ENCODE data around the gene PSD2. TPM values are rescaled to one million over a fixed set of nuclear protein-coding genes. Genes with fewer than 3 reads are reported as not detected.
A peak's percentile ranks its signal among the peaks of the same experiment; 100 is the strongest.

The PSD2 gene
- total RNA-seq, 1 experiment from 2014 or later, result 0.79 TPM

- H3K4me2 ChIP-seq (ENCODE audit: low read length), result peak overlapping the region; percentile 85; the same call in 1 of the 2 replicates
- intact Hi-C loops (cut with micrococcal nuclease), result loop anchor here (10.0 kb wide), 2 partner anchors 212 to 308 kb away; no protein-coding TSS in a partner anchor
These were observed 51.5 kb downstream of the PSD2 start for GRCh38 chr5:139847091-139847490.

DNA sequence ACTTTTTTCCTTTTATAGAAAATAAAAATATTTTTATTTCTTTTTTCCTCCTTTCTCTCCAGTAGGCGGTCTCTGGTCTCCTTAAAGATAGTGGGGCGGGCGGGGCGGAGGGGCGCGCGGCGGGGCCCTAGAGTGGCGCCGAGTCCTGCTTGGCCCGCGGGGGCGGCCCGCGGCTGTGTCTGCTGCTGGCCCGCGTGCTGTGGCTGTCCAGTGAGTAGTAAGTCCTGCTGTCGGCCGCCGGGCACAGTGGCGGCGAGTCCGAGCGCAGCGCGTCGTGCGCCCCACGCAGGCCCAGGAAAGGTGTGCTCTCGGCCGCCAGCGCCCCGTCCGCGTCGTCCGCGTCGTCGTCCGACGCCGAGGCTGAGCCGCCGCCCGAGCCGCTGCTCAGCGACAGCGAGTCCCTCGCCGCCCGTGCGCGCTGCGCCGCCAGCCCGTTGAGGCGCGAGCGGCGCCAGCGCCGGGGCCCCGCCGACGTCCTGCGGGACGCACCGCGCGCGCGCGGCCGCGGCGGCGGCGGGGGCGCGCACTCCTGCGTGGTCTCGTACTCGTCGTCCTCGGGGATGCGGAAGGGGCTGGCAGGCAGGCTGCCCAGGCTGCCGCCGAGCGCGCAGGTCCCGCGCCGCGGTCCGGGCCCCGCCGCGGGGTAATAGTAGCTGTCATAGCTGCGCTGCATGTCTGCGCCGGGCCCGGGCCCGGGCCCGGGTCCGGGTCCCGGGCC is 52.3 kb downstream of the PSD2 start:
- no peaks in the 10 kb centered on the region for H3K36me3 ChIP-seq (ENCODE audit: control insufficient read depth in 1 of 2, insufficient read depth in 2 of 2, low read length in 2 of 2)
- peak overlapping the region; percentile 85 for H3K4me2 ChIP-seq (ENCODE audit: low read length)
- H3K9ac ChIP-seq (ENCODE audit: low read length), result peak overlapping the region; percentile 57
- DNase-seq (ENCODE audit: low read depth, low spot score), result no peak
- no peaks in the 10 kb centered on the region for H4K20me1 ChIP-seq (ENCODE audit: insufficient read depth)
- peak overlapping the region; percentile 26 to 56 for H3K4me3 ChIP-seq (replicated peaks in 1 of 2; ENCODE audit: low read depth in 1 of 2, low read length in 2 of 2)
- no peaks in the 10 kb centered on the region for H3K9me3 ChIP-seq (ENCODE audit: control insufficient read depth in 1 of 2, insufficient read depth in 1 of 2, low read depth in 1 of 2, low read length in 2 of 2)
- H3K9me2 ChIP-seq (ENCODE audit: insufficient read depth), result no peaks in the 10 kb centered on the region
- intact Hi-C loops (cut with micrococcal nuclease), result loop anchor here (10.0 kb wide), 2 partner anchors 213 to 307 kb away; no protein-coding TSS in a partner anchor
- ChIA-PET RAD21 (ENCODE audit: low non-redundant PET in 1 of 2, low total read pairs in 2 of 2, uncharacterized antibody in 2 of 2, unreplicated experiment in 2 of 2) (no interaction called here), POLR2A (no interaction called here), CTCF (interaction anchor here (1.3 to 1.4 kb wide), 3 partner anchors 61 to 121 kb away, joined by 7 to 18 read pairs (median 10); no protein-coding TSS in a partner anchor)
- no peaks in the 10 kb centered on the region for H3K79me2 ChIP-seq (ENCODE audit: insufficient read depth, low read length)
- H3K4me1 ChIP-seq (ENCODE audit: control insufficient read depth in 1 of 2, insufficient read depth in 2 of 2, low read length in 2 of 2), result peaks cover 0 to 21% of the 10 kb centered on the region in 2 experiments; a peak in 2 of 4 replicates
- BruUV-seq (replicated peaks), result no TSS peak
- H3K27me3 ChIP-seq (ENCODE audit: insufficient read depth, low read length), result no peaks in the 10 kb centered on the region
- H3K27ac ChIP-seq (ENCODE audit: low read depth, low read length), result peak overlapping the region; percentile 16; the same call in 1 of the 2 replicates
- no peak overlapping the region for H2AFZ ChIP-seq (ENCODE audit: low read depth, low read length, poor library complexity, severe bottlenecking)
- ATAC-seq, result peak; percentile 85
- TF ChIP-seq EGR1 (IDR thresholded peaks at IDR 0.05; ENCODE audit: low read depth) (no peak), TCF7L2 (IDR thresholded peaks at IDR 0.05; ENCODE audit: borderline replicate concordance, extremely low read depth, insufficient read depth, insufficient read length) (no peak), CBX3 (IDR thresholded peaks at IDR 0.05; ENCODE audit: low read depth) (no peak), ZNF274 (IDR thresholded peaks at IDR 0.05; ENCODE audit: low read depth, low read length) (no peak), JUND (IDR thresholded peaks at IDR 0.05) (no peak), FOSL1 (IDR thresholded peaks at IDR 0.05; ENCODE audit: low read depth) (no peak), POLR2AphosphoS5 (IDR thresholded peaks at IDR 0.05; ENCODE audit: low read depth, low read length) (peak; percentile 71), YY1 (IDR thresholded peaks at IDR 0.05; ENCODE audit: extremely low read depth, insufficient replicate concordance, low read depth, low read length) (no peak)
- TF ChIP-seq, protein P1, sequence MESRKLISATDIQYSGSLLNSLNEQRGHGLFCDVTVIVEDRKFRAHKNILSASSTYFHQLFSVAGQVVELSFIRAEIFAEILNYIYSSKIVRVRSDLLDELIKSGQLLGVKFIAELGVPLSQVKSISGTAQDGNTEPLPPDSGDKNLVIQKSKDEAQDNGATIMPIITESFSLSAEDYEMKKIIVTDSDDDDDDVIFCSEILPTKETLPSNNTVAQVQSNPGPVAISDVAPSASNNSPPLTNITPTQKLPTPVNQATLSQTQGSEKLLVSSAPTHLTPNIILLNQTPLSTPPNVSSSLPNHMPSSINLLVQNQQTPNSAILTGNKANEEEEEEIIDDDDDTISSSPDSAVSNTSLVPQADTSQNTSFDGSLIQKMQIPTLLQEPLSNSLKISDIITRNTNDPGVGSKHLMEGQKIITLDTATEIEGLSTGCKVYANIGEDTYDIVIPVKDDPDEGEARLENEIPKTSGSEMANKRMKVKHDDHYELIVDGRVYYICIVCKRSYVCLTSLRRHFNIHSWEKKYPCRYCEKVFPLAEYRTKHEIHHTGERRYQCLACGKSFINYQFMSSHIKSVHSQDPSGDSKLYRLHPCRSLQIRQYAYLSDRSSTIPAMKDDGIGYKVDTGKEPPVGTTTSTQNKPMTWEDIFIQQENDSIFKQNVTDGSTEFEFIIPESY (IDR thresholded peaks at IDR 0.05; ENCODE audit: extremely low read depth, insufficient replicate concordance, low read length), result no peak
- TF ChIP-seq, protein P2, sequence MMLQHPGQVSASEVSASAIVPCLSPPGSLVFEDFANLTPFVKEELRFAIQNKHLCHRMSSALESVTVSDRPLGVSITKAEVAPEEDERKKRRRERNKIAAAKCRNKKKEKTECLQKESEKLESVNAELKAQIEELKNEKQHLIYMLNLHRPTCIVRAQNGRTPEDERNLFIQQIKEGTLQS (IDR thresholded peaks at IDR 0.05), result no peak
- TF ChIP-seq, protein P3, sequence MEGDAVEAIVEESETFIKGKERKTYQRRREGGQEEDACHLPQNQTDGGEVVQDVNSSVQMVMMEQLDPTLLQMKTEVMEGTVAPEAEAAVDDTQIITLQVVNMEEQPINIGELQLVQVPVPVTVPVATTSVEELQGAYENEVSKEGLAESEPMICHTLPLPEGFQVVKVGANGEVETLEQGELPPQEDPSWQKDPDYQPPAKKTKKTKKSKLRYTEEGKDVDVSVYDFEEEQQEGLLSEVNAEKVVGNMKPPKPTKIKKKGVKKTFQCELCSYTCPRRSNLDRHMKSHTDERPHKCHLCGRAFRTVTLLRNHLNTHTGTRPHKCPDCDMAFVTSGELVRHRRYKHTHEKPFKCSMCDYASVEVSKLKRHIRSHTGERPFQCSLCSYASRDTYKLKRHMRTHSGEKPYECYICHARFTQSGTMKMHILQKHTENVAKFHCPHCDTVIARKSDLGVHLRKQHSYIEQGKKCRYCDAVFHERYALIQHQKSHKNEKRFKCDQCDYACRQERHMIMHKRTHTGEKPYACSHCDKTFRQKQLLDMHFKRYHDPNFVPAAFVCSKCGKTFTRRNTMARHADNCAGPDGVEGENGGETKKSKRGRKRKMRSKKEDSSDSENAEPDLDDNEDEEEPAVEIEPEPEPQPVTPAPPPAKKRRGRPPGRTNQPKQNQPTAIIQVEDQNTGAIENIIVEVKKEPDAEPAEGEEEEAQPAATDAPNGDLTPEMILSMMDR (IDR thresholded peaks at IDR 0.05 in 2 of 3, conservative IDR thresholded peaks at IDR 0.05 in 1 of 3; ENCODE audit: borderline replicate concordance in 1 of 3, insufficient read depth in 1 of 3, low read depth in 2 of 3, low read length in 2 of 3), result no peak

More at GRCh38 chr5:139847091-139847490, 51.5 kb downstream of the PSD2 start:
- Histone ChIP-seq H3K27me3 (ENCODE audit: insufficient read depth, low read length) (no peaks in the 10 kb centered on the region), H3K9ac (ENCODE audit: low read length) (no peak overlapping the region), H3K4me3 (replicated peaks in 1 of 2; ENCODE audit: low read depth in 1 of 2, low read length in 2 of 2) (no peak overlapping the region), H3K27ac (ENCODE audit: low read depth, low read length) (no peak overlapping the region), H3K4me1 (ENCODE audit: control insufficient read depth in 1 of 2, insufficient read depth in 2 of 2, low read length in 2 of 2) (peaks cover 0 to 21% of the 10 kb centered on the region in 2 experiments; a peak in 2 of 4 replicates), H3K9me3 (ENCODE audit: control insufficient read depth in 1 of 2, insufficient read depth in 1 of 2, low read depth in 1 of 2, low read length in 2 of 2) (no peaks in the 10 kb centered on the region), H3K79me2 (ENCODE audit: insufficient read depth, low read length) (no peaks in the 10 kb centered on the region), H3K36me3 (ENCODE audit: control insufficient read depth in 1 of 2, insufficient read depth in 2 of 2, low read length in 2 of 2) (no peaks in the 10 kb centered on the region), H4K20me1 (ENCODE audit: insufficient read depth) (no peaks in the 10 kb centered on the region), H2AFZ (ENCODE audit: low read depth, low read length, poor library complexity, severe bottlenecking) (no peak overlapping the region), H3K9me2 (ENCODE audit: insufficient read depth) (no peaks in the 10 kb centered on the region)
- no peak for TF ChIP-seq RAD21 (IDR thresholded peaks at IDR 0.05; ENCODE audit: low read depth)
- TF ChIP-seq CEBPB (IDR thresholded peaks at IDR 0.05; ENCODE audit: low read depth), result no peak
- no peak for TF ChIP-seq YY1 (IDR thresholded peaks at IDR 0.05; ENCODE audit: extremely low read depth, insufficient replicate concordance, low read depth, low read length)
- TF ChIP-seq SP1 (IDR thresholded peaks at IDR 0.05; ENCODE audit: low read depth), result no peak
- no peak for TF ChIP-seq CBX3 (IDR thresholded peaks at IDR 0.05; ENCODE audit: low read depth)
- TF ChIP-seq SIN3A (IDR thresholded peaks at IDR 0.05; ENCODE audit: low read depth), result no peak
- TF ChIP-seq JUND (IDR thresholded peaks at IDR 0.05), result no peak
- no peak for TF ChIP-seq EGR1 (IDR thresholded peaks at IDR 0.05; ENCODE audit: low read depth)
- no peak for TF ChIP-seq ZFX (IDR thresholded peaks at IDR 0.05)
- ChIA-PET CTCF (interaction anchor here (1.3 to 1.4 kb wide), 2 partner anchors 60 to 122 kb away, joined by 10 to 18 read pairs; no protein-coding TSS in a partner anchor), POLR2A (no interaction called here), RAD21 (ENCODE audit: low non-redundant PET in 1 of 2, low total read pairs in 2 of 2, uncharacterized antibody in 2 of 2, unreplicated experiment in 2 of 2) (no interaction called here)
- no peak for DNase-seq (ENCODE audit: low read depth, low spot score)
- BruUV-seq (replicated peaks), result no TSS peak
- no peak for ATAC-seq
